ENCODE results near the gene CDH23. TPM values are rescaled to one million over a fixed set of nuclear protein-coding genes. Genes with fewer than 3 reads are reported as not detected.

Gene CDH23
- total and polyA plus RNA-seq, 9 of the 15 experiments (the other 6 are each of a cell fraction or from before 2014, with no cell fraction given), result 0.18 to 1.2 (median 0.47) TPM

DNA sequence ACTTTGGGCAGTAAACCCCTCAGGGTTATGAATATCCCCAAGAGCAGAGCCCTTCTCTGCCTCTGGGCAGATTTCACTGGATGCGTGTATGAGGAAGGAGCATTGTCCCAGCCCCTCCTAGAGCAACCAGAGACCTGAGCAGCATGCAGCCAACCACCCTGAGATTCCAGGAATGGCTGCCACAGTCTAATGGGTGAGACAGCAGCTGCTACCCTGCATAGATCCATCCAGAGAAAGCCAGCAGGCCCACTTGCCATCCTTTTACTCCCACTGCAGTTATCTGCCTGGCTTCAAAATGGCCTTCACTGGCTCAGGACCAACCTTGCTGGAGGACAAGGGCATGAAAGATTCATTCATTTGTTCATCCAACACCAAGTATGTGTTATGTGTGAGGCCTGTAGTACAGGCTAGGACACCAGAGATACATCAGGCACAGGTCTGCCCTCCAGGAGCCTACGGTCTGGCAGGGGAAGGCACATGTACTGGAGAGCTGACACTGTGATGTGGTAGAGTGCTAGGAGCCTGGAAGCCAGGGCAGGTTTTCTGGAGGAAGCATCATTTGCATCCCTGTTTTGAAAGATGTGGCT is 349.0 kb downstream of the CDH23 start:
- ChIA-PET POLR2A (interaction anchor here (0.7 to 1.3 kb wide), 5 partner anchors 9 to 532 kb away, joined by 3 to 5 read pairs (median 3); no protein-coding TSS in a partner anchor), CTCF (ENCODE audit: low intra/inter-chr PET ratio) (interaction anchor here (1.0 kb wide), 1 partner anchor 432 kb away, joined by 3 read pairs; no protein-coding TSS in a partner anchor)
- in situ Hi-C loops (cut with MboI) (no loop called here), intact Hi-C loops (cut with micrococcal nuclease) (loop anchor here (1.0 to 5.0 kb wide), 4 partner anchors 17 to 108 kb away; no protein-coding TSS in a partner anchor)
- H3K9ac ChIP-seq (ENCODE audit: insufficient read depth in 1 of 2, low read depth in 2 of 2, low read length in 2 of 2), result peak overlapping the region; percentile 17 to 87; a peak in 2 of 4 replicates
- FAIRE-seq (peak; percentile 55), DNase-seq (ENCODE audit: extremely low read depth in 1 of 4, low spot score in 3 of 4) (no peak), ATAC-seq (no peak)
- peak overlapping the region; percentile 64 for H3K27ac ChIP-seq (ENCODE audit: extremely low read depth, low read depth, low read length)
- peak; percentile 66; the same call in 1 of the 2 replicates for TF ChIP-seq ZNF24 (IDR thresholded peaks at IDR 0.05)
- TF ChIP-seq SMAD3 (CRISPR knock-in tag; conservative IDR thresholded peaks at IDR 0.05), result 0 out of 2 replicates have a peak, but pooled peaks have one; percentile 10
- peak; percentile 56 for TF ChIP-seq RBM39 (optimal IDR thresholded peaks at IDR 0.05; ENCODE audit: low read depth, low read length)
- TF ChIP-seq NFXL1 (CRISPR knock-in tag; IDR thresholded peaks at IDR 0.05), result peak; percentile 19; the same call in 1 of the 2 replicates
- TF ChIP-seq ZNF324 (CRISPR knock-in tag; IDR thresholded peaks at IDR 0.05), result no peak
- 0 out of 2 replicates have a peak, but pooled peaks have one; percentile 7 for TF ChIP-seq ZNF197 (CRISPR knock-in tag; IDR thresholded peaks at IDR 0.05; ENCODE audit: low read depth)
- TF ChIP-seq ZNF232 (CRISPR knock-in tag; IDR thresholded peaks at IDR 0.05), result no peak
- TF ChIP-seq SMARCC2 (IDR thresholded peaks at IDR 0.05; ENCODE audit: low read depth), result no peak
- no peak for TF ChIP-seq EWSR1 (IDR thresholded peaks at IDR 0.05; ENCODE audit: borderline replicate concordance, low read depth, partially characterized antibody)
- 0 out of 2 replicates have a peak, but pooled peaks have one; percentile 51 for TF ChIP-seq GTF2E2 (tag; IDR thresholded peaks at IDR 0.05)
- peak; percentile 5; the same call in 1 of the 2 replicates for TF ChIP-seq BACH1 (tag; IDR thresholded peaks at IDR 0.05)
- no peak for TF ChIP-seq ZNF174 (CRISPR knock-in tag; IDR thresholded peaks at IDR 0.05)
- TF ChIP-seq ELF2 (CRISPR knock-in tag; IDR thresholded peaks at IDR 0.05), result 0 out of 2 replicates have a peak, but pooled peaks have one; percentile 20
- TF ChIP-seq ELF4 (CRISPR knock-in tag; IDR thresholded peaks at IDR 0.05), result no peak
- peak; percentile 19 for TF ChIP-seq ZNF316 (IDR thresholded peaks at IDR 0.05)
- TF ChIP-seq POLR2B (IDR thresholded peaks at IDR 0.05; ENCODE audit: low read depth, partially characterized antibody), result no peak
- no peak for TF ChIP-seq ZKSCAN8 (CRISPR knock-in tag; IDR thresholded peaks at IDR 0.05)
- TF ChIP-seq CAMTA2 (CRISPR knock-in tag; conservative IDR thresholded peaks at IDR 0.05), result 0 out of 2 replicates have a peak, but pooled peaks have one; percentile 8
- no peak for TF ChIP-seq GABPB1 (CRISPR knock-in tag; IDR thresholded peaks at IDR 0.05)
- no peak for TF ChIP-seq SP2 (IDR thresholded peaks at IDR 0.05; ENCODE audit: extremely low read depth, low read depth, low read length, poor library complexity, severe bottlenecking)
- TF ChIP-seq RBM17 (IDR thresholded peaks at IDR 0.05; ENCODE audit: borderline replicate concordance, low read depth, low read length), result no peak
- no peaks in the 10 kb centered on the region for H3K36me3 ChIP-seq (ENCODE audit: control insufficient read depth, insufficient read depth, low read length)
- H3K9me3 ChIP-seq (replicated peaks; ENCODE audit: control insufficient read depth, insufficient read depth, low read depth, low read length), result no peaks in the 10 kb centered on the region
- no peak overlapping the region; the same call in 1 of the 2 replicates for H3K4me2 ChIP-seq (ENCODE audit: insufficient read depth, low read length)
- H3K79me2 ChIP-seq (ENCODE audit: control insufficient read depth, insufficient read depth, low read length), result no peaks in the 10 kb centered on the region
- 66% methylated on average over 2 of the region's 2 CpGs for WGBS (ENCODE audit: insufficient coverage, low coverage, missing lambda C conversion rate)
- H2AFZ ChIP-seq (ENCODE audit: low read depth, low read length), result peak overlapping the region; percentile 79
- H3K9me1 ChIP-seq (ENCODE audit: control insufficient read depth, insufficient read depth, low read length), result peaks cover 3% of the 10 kb centered on the region
- H4K20me1 ChIP-seq (replicated peaks; ENCODE audit: control insufficient read depth, insufficient read depth, low read length), result no peaks in the 10 kb centered on the region
- H3K4me1 ChIP-seq (replicated peaks in 1 of 2; ENCODE audit: control insufficient read depth in 2 of 2, insufficient read depth in 2 of 2, low read length in 2 of 2), result peaks cover 66% of the 10 kb centered on the region in 2 experiments
- BruUV-seq (replicated peaks), result no TSS peak
- no peak overlapping the region for H3K4me3 ChIP-seq
- no peaks in the 10 kb centered on the region for H3K27me3 ChIP-seq (ENCODE audit: control insufficient read depth in 2 of 2, insufficient read depth in 2 of 2, low read length in 2 of 2)
